ENCODE results near the gene HTR3B. TPM values are rescaled to one million over a fixed set of nuclear protein-coding genes. Genes with fewer than 3 reads are reported as not detected.

The HTR3B gene
- total and polyA plus RNA-seq, 2 donors (not counting 1 experiment from before 2014, with no cell fraction given): not detected

DNA sequence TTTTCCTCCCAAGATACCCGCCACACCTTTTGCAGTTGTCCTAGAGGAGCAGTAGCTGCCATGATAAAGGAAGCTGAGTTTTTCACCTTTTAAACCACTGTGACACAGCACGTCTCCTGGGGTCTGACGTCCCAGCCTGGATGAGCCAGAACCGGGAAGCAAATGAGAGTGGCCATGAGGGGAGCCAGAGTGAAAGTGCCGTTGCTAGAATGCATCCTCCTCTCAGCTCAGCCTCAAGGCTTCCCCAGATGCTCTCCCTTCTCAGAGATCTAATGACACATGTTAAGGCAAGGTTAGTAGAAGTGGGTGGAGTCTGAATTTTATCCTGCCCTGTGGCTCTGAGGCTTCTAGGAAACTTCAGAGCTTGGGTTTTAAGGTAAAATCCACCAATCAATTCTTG is 46.9 kb downstream of the HTR3B start:
- Histone ChIP-seq H3K36me3 (replicated peaks in 1 of 2; ENCODE audit: control extremely low read depth in 1 of 2, control insufficient read depth in 1 of 2, extremely low read depth in 1 of 2, insufficient read depth in 2 of 2, low read length in 1 of 2) (no peaks in the 10 kb centered on the region), H3K9ac (ENCODE audit: low read length) (no peak overlapping the region), H4K20me1 (ENCODE audit: control insufficient read depth, insufficient read depth, low read length, poor library complexity, severe bottlenecking) (no peaks in the 10 kb centered on the region), H3K4me1 (ENCODE audit: control insufficient read depth in 2 of 2, insufficient read depth in 2 of 2, low read length in 2 of 2) (peaks cover 19% of the 10 kb centered on the region in 2 donors), H3K4me3 (ENCODE audit: control extremely low read depth in 1 of 5, extremely low read depth in 1 of 5, insufficient read depth in 1 of 5, low read depth in 2 of 5, low read length in 4 of 5) (no peak overlapping the region), H3K79me2 (ENCODE audit: control insufficient read depth, insufficient read depth, low read length) (no peaks in the 10 kb centered on the region), H3K27me3 (replicated peaks in 1 of 4; ENCODE audit: control extremely low read depth in 1 of 4, control insufficient read depth in 3 of 4, insufficient read depth in 4 of 4, low read length in 3 of 4) (peaks cover 0 to 4% (median 2%) of the 10 kb centered on the region in 4 experiments), H3K4me2 (replicated peaks; ENCODE audit: low read depth, low read length, poor library complexity, severe bottlenecking) (no peak overlapping the region), H2AFZ (ENCODE audit: insufficient read depth, low read depth, low read length, poor library complexity, severe bottlenecking) (no peak overlapping the region), H3K9me3 (ENCODE audit: control extremely low read depth in 1 of 3, control insufficient read depth in 2 of 3, insufficient read depth in 1 of 3, low read length in 2 of 3) (no peaks in the 10 kb centered on the region), H3K27ac (ENCODE audit: low read length in 2 of 2) (no peak overlapping the region)
- ATAC-seq (ENCODE audit: low read depth): no peak
- ChIA-PET POLR2A (interaction anchor here (0.5 kb wide), 1 partner anchor 148 kb away, joined by 3 read pairs; no protein-coding TSS in a partner anchor), CTCF (interaction anchor here (1.2 kb wide), 1 partner anchor 56 kb away, joined by 3 read pairs; no protein-coding TSS in a partner anchor)
- 100% methylated on average over 1 of the region's 5 CpGs for WGBS (ENCODE audit: insufficient coverage)
- DNase-seq: no peak
- Mint-ChIP-seq H3K27me3 (peaks cover 11% of the 10 kb centered on the region), H3K4me3 (no peak overlapping the region), H3K9me3 (ENCODE audit: insufficient read depth) (no peaks in the 10 kb centered on the region), H3K4me1 (peaks cover 20% of the 10 kb centered on the region), H3K27ac (no peak overlapping the region)
- no peak for TF ChIP-seq EZH2 (IDR thresholded peaks at IDR 0.05; ENCODE audit: borderline replicate concordance, insufficient read depth, low read depth, low read length, poor library complexity, severe bottlenecking)
- TF ChIP-seq, protein P1, sequence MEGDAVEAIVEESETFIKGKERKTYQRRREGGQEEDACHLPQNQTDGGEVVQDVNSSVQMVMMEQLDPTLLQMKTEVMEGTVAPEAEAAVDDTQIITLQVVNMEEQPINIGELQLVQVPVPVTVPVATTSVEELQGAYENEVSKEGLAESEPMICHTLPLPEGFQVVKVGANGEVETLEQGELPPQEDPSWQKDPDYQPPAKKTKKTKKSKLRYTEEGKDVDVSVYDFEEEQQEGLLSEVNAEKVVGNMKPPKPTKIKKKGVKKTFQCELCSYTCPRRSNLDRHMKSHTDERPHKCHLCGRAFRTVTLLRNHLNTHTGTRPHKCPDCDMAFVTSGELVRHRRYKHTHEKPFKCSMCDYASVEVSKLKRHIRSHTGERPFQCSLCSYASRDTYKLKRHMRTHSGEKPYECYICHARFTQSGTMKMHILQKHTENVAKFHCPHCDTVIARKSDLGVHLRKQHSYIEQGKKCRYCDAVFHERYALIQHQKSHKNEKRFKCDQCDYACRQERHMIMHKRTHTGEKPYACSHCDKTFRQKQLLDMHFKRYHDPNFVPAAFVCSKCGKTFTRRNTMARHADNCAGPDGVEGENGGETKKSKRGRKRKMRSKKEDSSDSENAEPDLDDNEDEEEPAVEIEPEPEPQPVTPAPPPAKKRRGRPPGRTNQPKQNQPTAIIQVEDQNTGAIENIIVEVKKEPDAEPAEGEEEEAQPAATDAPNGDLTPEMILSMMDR (IDR thresholded peaks at IDR 0.05): no peak
- intact Hi-C loops (cut with micrococcal nuclease): no loop called here

DNA sequence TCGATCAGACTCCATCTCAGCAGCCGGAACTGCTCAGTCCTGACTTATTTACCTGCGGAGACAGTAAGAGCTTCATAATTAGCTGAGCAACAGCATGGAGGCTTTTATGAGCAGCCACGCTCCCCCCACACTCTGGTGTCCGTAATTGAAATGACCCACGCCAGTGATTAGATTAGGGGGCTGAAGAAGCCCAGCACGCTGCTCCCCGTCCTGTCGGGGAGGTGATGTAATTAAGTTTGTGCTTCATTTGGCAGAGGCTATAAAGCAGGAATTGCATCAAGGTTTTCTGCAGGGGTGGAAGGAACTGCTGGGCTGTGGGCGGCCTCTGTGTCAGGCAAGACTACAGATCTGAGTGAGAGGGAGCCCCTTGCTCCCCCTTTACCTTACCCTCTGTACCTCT is 47.5 kb downstream of the HTR3B start:
- peaks cover 11% of the 10 kb centered on the region for H3K27me3 Mint-ChIP-seq
- Histone ChIP-seq H3K27me3 (replicated peaks in 1 of 4; ENCODE audit: control extremely low read depth in 1 of 4, control insufficient read depth in 3 of 4, insufficient read depth in 4 of 4, low read length in 3 of 4) (peaks cover 0 to 4% (median 2%) of the 10 kb centered on the region in 4 experiments), H3K36me3 (replicated peaks in 1 of 2; ENCODE audit: control extremely low read depth in 1 of 2, control insufficient read depth in 1 of 2, extremely low read depth in 1 of 2, insufficient read depth in 2 of 2, low read length in 1 of 2) (no peaks in the 10 kb centered on the region), H3K4me2 (replicated peaks; ENCODE audit: low read depth, low read length, poor library complexity, severe bottlenecking) (no peak overlapping the region), H3K4me1 (ENCODE audit: control insufficient read depth in 2 of 2, insufficient read depth in 2 of 2, low read length in 2 of 2) (peaks cover 13 to 14% of the 10 kb centered on the region in 2 donors), H4K20me1 (ENCODE audit: control insufficient read depth, insufficient read depth, low read length, poor library complexity, severe bottlenecking) (no peaks in the 10 kb centered on the region), H3K79me2 (ENCODE audit: control insufficient read depth, insufficient read depth, low read length) (no peaks in the 10 kb centered on the region), H3K4me3 (ENCODE audit: control extremely low read depth in 1 of 5, extremely low read depth in 1 of 5, insufficient read depth in 1 of 5, low read depth in 2 of 5, low read length in 4 of 5) (no peak overlapping the region), H3K9ac (ENCODE audit: low read length) (no peak overlapping the region), H3K9me3 (ENCODE audit: control extremely low read depth in 1 of 3, control insufficient read depth in 2 of 3, insufficient read depth in 1 of 3, low read length in 2 of 3) (no peaks in the 10 kb centered on the region), H3K27ac (ENCODE audit: low read length in 2 of 2) (no peak overlapping the region), H2AFZ (ENCODE audit: insufficient read depth, low read depth, low read length, poor library complexity, severe bottlenecking) (no peak overlapping the region)
- no peaks in the 10 kb centered on the region for H3K9me3 Mint-ChIP-seq (ENCODE audit: insufficient read depth)
- ATAC-seq (ENCODE audit: low read depth) (no peak), DNase-seq (no peak)
- WGBS (ENCODE audit: insufficient coverage): 92% methylated on average over 7 of the region's 10 CpGs
- no peak overlapping the region for H3K27ac Mint-ChIP-seq
- TF ChIP-seq EZH2 (IDR thresholded peaks at IDR 0.05; ENCODE audit: borderline replicate concordance, insufficient read depth, low read depth, low read length, poor library complexity, severe bottlenecking): no peak
- TF ChIP-seq, protein P1 (IDR thresholded peaks at IDR 0.05): no peak
- H3K4me3 Mint-ChIP-seq: no peak overlapping the region
- ChIA-PET CTCF (interaction anchor here (1.0 to 1.2 kb wide), 2 partner anchors 12 to 56 kb away, joined by 3 to 4 read pairs; no protein-coding TSS in a partner anchor), POLR2A (interaction anchor here (0.5 kb wide), 1 partner anchor 147 kb away, joined by 3 read pairs; no protein-coding TSS in a partner anchor)
- intact Hi-C loops (cut with micrococcal nuclease): no loop called here
- H3K4me1 Mint-ChIP-seq: peaks cover 15% of the 10 kb centered on the region

All from B cell (primary cell).